Mammary epithelial cell (primary cell): ENCODE data around the gene PRDM5.

Source experiments
- CTCF ChIP-seq, 2 donors: IDR thresholded peaks in 1 of 2; conservative IDR thresholded peaks in 1 of 2; 2 replicates each; pipeline ENCODE4 v1.5.1; 2011 to 2012; ENCODE audit warnings: inconsistent platforms in 2 of 2, low read length in 2 of 2, mild to moderate bottlenecking in 2 of 2, control low read depth in 1 of 2, low read depth in 1 of 2; ENCODE audit not compliant: insufficient read depth in 1 of 2; ENCODE audit errors: extremely low read depth in 1 of 2
- EZH2 ChIP-seq: IDR thresholded peaks from 2 replicates; pipeline ENCODE4 v1.6.1; 2012; ENCODE audit warnings: low read length, inconsistent platforms, borderline replicate concordance

- no peak for TF ChIP-seq CTCF (conservative IDR thresholded peaks at IDR 0.05 in 1 of 2, IDR thresholded peaks at IDR 0.05 in 1 of 2; ENCODE audit: extremely low read depth in 1 of 2, insufficient read depth in 1 of 2, low read depth in 1 of 2, low read length in 2 of 2)
- no peak for TF ChIP-seq EZH2
Measured at GRCh38 chr4:120725639-120726580, 196.6 kb downstream of the PRDM5 start.
